ENCODE results near the gene MCOLN1.

MCOLN1 gene

GRCh38 chr19:7507884-7508283 lies 14.5 kb upstream of the MCOLN1 start:
- in situ Hi-C loops (cut with MboI; ENCODE audit: low sequenced_read_pairs, unreplicated experiment), result no loop called here
- TF ChIP-seq, protein P1, sequence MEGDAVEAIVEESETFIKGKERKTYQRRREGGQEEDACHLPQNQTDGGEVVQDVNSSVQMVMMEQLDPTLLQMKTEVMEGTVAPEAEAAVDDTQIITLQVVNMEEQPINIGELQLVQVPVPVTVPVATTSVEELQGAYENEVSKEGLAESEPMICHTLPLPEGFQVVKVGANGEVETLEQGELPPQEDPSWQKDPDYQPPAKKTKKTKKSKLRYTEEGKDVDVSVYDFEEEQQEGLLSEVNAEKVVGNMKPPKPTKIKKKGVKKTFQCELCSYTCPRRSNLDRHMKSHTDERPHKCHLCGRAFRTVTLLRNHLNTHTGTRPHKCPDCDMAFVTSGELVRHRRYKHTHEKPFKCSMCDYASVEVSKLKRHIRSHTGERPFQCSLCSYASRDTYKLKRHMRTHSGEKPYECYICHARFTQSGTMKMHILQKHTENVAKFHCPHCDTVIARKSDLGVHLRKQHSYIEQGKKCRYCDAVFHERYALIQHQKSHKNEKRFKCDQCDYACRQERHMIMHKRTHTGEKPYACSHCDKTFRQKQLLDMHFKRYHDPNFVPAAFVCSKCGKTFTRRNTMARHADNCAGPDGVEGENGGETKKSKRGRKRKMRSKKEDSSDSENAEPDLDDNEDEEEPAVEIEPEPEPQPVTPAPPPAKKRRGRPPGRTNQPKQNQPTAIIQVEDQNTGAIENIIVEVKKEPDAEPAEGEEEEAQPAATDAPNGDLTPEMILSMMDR (IDR thresholded peaks at IDR 0.05; ENCODE audit: borderline replicate concordance, control extremely low read depth, extremely low read depth, insufficient read depth, missing control alignments), result no peak
- DNase-seq (ENCODE audit: low spot score), result peak; percentile 47

DNA sequence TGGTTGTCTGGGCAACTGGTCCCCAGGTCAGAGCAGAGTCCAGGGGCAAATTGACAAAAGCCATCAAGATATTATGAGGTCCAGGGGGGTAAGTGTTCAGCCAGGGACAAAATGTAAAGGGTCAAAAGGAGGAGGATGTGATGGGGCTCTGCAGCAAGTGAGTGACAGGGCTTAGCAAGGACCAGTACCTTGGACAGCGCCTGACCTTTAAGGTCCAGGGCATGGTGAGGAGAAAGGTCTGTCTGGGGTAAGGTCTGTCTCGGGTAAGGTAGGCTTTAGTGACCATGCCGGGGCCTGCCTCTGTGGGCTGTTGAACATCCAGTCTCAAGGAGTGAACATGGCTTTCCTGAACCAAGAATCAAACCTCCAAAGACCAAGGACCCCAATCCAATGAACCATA lies 12.8 kb upstream of the MCOLN1 start:
- TF ChIP-seq, protein P1 (IDR thresholded peaks at IDR 0.05; ENCODE audit: borderline replicate concordance, control extremely low read depth, extremely low read depth, insufficient read depth, missing control alignments), result no peak
- DNase-seq (ENCODE audit: low spot score), result no peak
- in situ Hi-C loops (cut with MboI; ENCODE audit: low sequenced_read_pairs, unreplicated experiment), result no loop called here

DNA sequence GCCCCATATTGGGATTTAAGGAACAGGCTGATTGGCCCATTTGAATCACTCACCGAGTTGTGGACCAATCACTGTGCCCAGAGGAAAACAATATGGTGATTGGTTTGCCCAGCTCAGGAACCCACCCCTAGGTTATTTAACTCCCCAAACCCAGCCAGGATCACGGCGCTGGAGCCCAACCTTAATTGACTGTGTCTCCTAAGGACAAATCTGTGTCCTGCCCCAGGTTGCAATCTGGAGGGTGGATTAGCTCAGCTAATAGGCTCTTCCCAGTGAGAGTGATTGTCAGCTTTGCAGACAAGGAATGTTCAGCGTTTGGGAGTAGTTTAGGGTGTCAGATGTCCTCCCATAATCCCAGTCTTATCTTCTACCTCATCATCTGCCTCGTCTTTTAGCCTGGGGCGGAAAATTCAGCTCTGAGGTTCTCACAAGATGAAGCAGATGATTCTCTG lies 10.0 kb upstream of the MCOLN1 start:
- in situ Hi-C loops (cut with MboI; ENCODE audit: low sequenced_read_pairs, unreplicated experiment), result no loop called here
- TF ChIP-seq, protein P1 (IDR thresholded peaks at IDR 0.05; ENCODE audit: borderline replicate concordance, control extremely low read depth, extremely low read depth, insufficient read depth, missing control alignments), result no peak
- DNase-seq (ENCODE audit: low spot score), result no peak

DNA sequence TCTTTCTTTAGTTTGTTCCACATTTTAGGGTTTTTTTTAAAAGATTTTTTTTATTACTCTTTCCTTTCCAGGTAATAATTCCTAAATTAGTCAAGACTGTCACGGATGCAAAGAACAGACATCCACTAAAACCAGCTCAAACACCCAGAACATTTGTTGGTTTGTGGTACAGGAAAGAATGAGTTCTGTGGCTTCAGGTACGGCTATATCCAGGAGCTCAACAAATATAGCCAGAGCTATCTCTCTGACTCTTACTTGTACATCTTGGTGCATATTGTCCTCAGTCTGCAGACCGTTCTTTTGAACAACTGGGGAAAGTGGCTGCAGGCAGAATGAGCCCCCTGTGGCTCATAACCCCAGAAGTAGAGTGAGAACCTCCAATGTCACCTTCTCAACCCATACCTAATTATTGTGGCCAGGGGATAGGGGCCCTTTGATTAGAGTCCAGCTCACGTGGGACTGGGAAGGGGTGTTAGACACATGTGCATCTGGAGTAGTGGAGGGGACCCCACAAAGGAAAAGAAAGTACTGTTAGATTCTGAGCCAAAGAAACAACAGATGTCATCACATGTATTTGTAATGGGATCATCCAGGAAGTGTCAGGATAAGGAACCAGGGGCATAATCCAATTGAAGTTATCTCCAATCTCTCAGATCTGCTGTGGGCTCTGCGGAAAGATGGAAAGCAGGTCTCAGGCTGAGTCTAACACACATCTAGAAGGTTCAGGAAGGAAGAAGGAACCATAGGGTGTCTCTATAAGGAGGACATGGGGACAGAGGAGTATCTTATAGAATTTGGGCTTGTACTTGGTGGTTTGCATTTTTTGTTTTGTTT lies 8.4 kb upstream of the MCOLN1 start:
- DNase-seq (ENCODE audit: low spot score), result no peak
- TF ChIP-seq, protein P1 (IDR thresholded peaks at IDR 0.05; ENCODE audit: borderline replicate concordance, control extremely low read depth, extremely low read depth, insufficient read depth, missing control alignments), result no peak
- in situ Hi-C loops (cut with MboI; ENCODE audit: low sequenced_read_pairs, unreplicated experiment), result no loop called here

DNA sequence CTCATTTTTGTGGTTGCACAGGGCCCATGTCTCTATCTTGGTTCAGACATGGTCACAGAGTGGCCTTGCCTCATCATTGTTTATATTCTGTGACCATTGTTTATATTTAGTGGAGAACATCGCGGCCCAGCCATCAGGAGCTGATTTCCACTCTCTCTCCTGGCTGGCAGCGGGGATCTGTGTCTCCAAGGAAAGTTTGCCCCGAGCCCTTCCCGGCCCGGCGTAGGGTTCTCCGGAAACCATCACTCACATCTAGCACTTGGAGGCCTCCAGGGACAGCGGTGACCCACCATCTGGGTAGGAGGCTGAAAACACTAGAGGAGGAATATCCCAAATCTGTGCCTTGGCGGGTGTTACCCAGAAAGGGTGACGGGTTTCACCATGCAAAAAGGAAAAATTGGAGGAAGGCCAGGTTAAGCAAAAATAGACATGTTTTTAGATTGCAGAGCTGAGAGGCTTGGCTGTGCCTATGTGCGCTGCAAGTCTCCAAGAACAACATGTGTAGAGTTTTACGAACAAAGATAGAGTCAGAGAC lies 7.2 kb upstream of the MCOLN1 start:
- TF ChIP-seq, protein P1 (IDR thresholded peaks at IDR 0.05; ENCODE audit: borderline replicate concordance, control extremely low read depth, extremely low read depth, insufficient read depth, missing control alignments), result no peak
- DNase-seq (ENCODE audit: low spot score), result no peak
- in situ Hi-C loops (cut with MboI; ENCODE audit: low sequenced_read_pairs, unreplicated experiment), result no loop called here

DNA sequence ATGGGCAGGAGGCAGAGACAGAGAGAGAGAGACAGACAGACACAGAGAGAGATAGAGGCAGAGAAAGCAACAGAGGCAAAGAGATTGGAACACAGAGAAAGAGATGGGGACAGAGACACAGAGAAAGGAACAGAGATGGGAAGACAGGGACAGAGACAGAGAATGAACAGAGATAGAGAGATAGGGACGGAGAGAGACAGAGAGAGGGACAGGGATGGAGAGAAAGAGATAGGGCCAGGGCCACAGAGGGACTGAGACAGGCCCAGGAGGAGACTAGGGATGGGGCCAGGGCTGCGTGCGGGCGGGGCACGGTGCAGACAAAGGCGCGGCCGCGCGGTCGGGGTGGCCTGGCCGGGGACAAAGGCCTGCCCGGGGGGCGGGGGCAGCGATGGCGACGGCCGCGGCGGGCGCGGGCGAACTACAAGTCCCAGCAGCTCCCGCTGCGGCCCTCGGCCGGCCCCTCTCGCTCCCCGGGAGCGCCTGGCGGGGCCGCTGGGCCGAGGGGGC lies 6.7 kb upstream of the MCOLN1 start, which contains the start of gene ZNF358:
TSS of gene ZNF358 (plus strand) at position 459 of the 507 bp plus-strand sequence. CDS start 3,140 bp downstream, outside the sequence.
- in situ Hi-C loops (cut with MboI; ENCODE audit: low sequenced_read_pairs, unreplicated experiment), result no loop called here
- peak; percentile 96 for DNase-seq (ENCODE audit: low spot score)
- TF ChIP-seq, protein P1 (IDR thresholded peaks at IDR 0.05; ENCODE audit: borderline replicate concordance, control extremely low read depth, extremely low read depth, insufficient read depth, missing control alignments), result no peak
